GM19025 (cell line): Measurements from ENCODE around the gene MX1.

Source experiments
- ATAC-seq: cut with Tn5 transposase; IDR thresholded peaks from one replicate; pipeline ENCODE4 v1.9.1; 2021; ENCODE audit warnings: mild to moderate bottlenecking, low read depth, moderate library complexity; ENCODE audit not compliant: unreplicated experiment

MX1 gene

DNA sequence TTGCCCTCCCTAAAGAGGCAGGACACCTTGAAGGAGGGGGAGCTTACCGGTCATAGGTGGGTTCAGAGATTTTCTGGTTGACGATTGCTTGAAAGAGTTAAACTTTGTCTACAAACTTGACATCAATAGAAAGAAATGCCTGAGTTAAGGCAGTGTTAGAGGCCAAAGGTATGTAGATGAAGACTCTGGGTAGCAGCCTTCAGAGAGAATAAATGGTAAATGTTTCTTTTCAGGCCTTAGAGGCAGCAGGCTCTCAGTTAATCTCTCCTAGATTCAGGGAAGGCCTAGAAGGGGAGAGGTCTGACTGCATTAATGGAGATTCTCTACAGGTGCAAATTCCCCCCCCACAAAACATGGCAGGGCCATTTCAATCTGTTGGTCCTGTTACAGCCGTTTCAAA is 27.7 kb downstream of the MX1 start:
- ATAC-seq, result no peak

DNA sequence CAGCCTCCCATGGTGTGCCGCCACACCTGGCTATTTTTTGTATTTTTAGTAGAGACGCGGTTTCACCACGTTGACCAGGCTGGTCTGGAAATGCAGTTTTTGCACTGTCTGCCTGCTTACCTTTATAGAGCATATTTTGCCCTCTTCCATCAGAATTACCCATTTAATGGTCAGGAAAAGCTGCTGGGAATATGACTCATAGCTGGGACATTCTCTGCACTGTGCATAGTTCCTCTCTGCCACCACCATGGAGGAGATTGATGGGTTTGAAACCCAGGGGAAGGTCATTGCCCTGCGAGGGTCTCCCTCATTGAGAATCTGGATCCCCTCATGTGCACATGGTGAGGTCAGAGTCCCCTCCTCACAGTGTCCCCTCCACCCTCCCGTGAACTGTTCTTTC is 32.1 kb downstream of the MX1 start:
- ATAC-seq, result no peak

DNA sequence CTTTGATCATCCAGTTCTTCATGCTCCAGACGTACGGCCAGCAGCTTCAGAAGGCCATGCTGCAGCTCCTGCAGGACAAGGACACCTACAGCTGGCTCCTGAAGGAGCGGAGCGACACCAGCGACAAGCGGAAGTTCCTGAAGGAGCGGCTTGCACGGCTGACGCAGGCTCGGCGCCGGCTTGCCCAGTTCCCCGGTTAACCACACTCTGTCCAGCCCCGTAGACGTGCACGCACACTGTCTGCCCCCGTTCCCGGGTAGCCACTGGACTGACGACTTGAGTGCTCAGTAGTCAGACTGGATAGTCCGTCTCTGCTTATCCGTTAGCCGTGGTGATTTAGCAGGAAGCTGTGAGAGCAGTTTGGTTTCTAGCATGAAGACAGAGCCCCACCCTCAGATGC is 32.5 kb downstream of the MX1 start:
- ATAC-seq, result no peak

DNA sequence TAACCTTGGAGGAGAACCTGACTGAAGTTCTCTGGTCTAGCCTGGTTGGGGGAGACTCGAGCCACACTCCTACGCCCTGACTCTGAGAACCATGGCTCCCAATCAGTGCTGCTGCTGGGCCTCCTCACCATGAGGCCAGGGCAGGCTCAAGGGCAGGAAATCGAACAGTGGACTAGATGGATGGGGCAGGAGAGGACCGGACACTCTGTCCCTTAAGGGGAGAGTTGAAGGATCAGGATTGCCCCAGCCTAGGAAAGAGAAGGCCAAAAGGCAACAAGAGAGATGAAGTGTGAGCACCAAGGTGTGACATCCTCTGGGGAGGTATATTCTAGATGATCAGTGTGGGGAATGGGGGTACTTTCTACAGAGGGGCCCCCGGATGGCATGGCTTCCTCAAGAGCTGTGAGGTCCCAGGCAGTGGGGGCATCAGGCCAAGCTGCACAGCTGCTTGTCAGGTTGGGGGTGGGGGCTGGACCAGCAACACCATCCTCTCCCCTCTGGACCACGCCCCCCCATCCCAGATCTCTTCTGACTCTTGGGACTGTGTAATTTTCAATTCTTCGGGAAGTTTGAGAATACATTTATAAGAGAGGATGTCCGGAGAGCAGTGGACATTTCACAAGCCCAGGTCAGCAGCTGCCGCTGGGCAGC is 34.0 kb downstream of the MX1 start:
- ATAC-seq, result no peak

DNA sequence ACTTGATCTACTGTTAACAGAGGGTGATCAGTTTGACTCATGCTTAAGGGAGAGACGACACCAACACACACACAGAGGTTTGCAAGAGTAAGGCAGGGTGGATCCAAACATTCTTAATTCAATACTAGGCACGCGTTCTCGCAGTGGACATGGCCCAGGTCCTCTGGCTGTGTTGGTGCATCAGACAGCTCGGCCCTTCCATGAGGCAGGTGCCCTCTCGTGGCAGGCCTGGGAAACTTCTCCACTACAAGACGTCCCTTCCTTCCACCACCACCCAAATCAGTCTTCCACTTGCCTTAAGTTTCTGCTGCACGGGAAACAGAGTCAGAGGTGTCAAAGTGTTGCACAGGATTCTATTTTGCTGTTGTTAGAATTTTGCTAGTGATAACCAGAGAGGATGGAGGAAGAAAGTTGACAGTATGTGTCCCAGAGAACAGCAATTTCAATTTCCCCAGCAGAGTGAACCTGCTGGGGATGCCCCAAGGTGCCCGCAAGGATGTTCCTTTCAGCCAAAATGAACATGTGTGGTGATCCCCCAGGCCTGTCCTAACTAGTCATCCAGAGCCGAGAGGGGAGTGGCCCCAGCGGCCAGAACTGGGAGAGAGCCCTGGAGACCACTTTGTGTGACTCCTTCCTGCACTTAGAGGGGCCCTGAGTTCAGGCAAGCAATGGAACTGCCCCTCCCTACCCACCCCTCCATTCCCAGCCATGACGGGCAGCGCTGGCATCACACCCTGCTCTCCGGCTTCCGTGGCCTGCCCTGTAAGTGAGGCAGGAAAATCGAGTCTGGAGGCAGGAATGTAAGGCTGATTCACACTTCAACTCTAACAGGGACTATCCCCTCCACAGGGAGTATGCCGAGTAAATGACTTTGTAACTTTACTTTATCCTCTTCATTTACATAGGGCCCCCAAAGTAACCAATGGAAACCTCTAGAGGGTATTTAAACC is 34.8 kb downstream of the MX1 start:
- ATAC-seq, result peak; percentile 58

DNA sequence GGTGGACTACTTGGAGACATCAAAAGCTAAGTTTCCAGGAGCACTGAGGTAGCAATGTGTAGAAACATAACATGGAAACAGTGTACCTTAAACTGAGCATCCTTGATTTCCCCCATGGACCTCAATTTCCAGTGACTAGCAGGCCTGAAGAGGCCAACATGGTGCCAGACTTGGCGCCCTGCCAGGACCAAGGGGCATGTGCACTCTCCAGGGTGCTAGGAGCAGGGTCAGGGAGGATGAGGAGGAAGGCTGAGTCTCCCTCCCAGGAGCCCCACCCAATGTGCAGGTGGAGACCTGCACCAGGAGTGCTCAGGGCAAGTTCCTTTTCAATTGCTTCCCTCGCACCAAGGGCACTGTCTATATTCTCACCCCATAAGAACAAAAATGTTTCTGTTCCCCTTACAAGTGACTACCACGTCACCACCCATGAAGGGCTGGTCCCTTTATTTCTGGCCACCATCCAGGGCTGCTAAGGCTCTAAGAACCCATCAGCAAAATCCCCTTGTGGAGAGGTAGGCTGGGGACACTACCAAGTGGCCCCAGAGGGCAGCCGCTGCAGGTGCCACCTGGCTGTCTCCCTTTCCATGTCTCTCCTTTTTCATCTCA is 39.2 kb downstream of the MX1 start:
- no peak for ATAC-seq

DNA sequence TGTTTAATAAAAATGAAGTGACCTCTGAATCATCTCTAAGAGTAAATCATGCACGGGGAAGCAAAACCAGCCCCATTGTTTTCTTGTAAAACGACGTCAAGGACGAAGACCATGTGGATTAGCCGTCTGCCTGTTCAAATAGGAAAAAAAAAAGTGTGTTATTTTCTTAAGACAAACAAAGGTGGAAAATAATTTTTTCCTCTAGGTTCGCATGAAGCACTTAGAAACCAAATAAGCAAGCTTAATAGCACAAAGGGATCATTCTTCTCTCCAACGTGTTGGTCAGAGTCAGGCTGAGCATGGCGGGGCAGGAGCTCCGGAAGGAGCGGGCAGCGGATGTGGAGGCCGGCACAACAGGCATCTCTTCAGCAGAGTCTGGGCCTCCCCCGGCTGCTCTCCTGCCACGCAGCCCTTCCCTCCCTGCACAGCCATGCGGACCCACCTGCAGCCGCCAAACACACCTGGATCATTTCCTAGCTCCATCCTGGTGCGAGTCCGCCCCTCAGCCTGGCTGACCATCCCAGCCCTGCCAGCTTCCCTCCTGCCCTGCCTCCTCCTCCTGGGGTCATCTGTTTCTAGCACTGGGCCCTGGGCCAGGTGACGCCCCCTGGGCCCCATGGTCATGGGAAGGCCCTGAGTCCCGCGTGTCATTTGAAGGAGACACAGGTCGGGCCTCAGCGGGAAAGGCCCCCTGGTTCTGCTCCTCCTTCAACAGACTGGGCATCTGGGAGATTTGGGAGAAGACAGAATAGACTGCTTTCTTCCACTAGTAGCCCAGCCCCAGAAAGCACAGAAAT is 40.2 kb downstream of the MX1 start:
- no peak for ATAC-seq

DNA sequence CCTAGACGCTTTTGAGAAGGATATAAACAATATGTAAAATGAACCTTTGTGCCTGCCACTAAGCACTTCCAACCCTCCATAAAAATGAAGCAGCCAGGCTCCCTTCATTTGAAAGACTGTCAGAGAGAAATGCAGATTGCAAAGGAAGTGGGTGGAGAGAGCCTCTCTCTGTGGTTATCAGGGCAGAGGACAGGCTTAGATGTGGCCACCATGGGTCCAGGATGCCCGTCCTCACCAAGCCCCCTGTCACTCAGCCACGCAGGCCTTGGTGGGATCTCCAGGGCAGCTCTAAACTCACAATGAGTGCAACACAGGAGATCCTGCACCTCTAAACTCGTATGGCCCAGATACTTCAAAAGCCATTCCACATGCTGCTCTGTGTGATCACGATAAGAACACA is 44.0 kb downstream of the MX1 start:
- ATAC-seq, result no peak

DNA sequence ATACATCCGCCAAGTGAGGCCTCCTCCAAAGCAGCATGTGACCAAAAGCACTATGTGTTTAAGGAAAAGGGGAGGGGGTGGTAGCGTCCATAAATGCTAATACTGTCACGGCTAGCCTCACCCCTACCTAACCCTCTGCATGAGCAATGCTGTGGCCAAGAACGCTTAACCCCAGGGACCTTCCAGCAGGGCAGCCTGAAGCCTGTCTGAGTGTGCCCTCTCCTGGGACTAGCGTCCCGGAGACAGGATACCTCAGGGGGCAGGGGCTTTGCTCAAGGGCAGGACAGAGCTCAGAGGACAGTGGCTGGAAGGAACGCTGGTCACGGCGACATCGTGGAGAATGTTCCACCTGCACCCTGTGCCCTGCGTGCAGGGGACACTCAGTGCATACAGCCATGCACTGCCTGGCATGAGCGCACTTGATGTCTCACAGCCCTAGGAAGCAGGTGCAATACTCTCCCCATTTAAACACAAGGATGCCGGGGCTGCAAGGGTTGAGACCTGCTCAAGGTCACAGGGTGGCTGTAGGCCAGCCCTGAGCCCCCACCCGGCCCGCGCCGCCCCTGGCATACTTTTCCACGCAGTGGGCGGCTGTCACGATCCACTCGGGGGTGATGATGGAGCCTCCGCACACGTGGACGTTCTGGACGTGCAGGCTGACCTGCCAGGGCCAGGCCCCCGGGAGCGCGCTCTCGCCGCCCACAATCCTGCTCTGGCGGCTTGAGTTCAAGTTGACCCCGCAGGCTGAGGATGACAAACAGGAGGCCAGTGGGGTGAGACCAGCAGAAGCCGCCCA is 46.9 kb downstream of the MX1 start:
- ATAC-seq, result no peak

DNA sequence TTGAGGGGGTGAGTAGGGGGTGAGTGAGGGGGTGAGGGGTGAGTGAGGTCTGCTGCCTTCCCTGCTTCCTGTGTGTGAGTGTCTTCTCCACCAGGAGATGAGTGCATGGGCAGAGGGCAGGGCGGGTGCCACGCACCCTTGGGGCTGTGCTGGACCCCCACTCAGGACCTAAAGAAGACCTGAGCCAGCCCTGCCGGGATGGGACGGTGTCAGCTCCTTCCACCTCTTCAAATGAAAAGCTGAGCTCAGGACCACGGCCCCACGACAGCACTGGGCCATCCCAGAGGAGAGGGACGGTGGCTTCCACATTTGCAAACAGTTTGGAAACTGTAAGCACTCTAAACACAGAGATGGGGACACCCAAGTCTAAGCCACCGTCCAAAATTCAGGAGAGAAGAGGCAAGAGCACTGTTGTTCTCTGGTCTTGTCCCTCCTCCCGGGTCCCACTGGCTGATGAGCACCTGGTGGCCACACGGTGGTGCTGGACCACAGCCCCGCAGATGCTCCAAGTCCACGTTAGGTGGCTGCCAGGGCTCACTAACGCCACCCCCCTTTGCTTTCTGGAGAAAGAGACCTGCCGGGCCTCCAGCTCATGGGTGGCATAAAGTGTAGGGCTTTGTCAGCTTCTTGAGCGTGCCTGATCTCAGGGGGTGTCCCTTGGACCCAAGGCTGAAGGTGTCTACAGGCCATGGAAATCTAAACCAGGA is 49.8 kb downstream of the MX1 start:
- no peak for ATAC-seq

DNA sequence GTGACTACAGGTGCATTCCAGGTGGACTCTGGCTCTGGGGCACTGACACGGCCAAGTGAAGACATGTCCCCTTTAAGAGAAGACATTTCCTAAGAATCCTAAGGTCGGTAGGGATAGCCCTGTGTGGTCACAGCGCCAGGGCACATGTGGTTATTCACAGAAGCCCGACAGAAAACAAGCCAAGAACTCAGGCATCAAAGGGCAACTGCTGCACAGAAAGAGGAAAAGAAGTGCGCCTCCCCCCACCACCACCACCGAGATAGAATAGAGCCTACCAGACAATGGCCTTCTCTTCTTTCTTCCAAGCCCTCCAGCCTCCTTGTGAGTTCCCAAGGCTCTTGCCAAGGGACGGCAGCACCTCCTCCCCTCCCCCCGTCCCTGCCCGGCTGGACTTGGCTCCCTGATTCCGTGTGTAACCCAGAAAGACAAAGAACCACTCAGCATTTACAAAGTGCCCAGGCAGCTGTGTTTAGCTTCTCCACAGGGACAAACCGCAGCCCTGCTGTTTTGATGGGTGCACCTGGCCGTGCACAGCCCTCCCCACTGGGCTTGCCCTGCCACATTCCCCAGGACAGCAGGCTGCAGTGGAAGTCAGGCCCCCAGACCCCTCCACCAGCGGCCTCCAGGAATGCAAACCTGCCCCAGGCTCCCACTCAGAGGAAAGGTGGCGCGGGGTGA is 51.7 kb downstream of the MX1 start:
- ATAC-seq, result no peak

DNA sequence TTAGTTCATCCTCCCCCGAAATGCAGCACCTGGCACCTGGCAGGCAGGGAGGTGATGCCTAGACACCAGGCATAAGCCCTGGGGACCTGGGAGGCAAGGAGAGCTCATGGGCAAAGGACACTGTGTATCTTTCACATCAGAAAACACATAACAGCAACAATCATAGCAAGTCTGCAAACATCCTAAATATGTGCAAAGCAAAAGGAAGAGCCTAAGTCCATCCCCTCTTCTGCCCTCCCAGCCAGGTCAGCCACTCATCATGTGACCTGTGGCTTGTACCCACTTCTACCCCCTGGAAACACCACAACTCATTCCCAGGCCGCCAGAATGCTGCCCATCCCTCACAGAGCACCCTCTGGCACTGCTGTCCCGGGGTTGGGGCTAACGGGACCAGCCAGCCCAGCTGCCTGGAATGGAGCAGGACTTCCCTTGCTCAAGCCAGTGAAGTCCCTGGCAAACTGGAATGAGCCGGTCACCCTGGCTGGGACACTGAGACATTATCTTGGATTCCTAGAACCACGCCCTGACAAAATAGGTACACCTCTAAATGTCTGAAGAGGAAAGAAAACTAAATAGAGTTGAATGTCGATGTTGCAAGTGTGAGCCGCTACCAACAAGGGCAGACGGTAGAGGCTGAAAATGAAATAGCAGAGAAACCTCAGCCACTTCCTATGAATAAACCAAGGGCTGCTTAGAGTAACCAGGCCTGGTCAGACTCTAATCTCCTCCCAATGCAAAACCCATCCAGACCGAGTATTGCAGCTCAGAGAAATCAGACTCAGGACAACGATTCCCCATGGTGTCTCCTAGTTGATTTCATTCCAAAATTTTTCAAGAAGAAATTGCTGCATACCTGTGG is 52.5 kb downstream of the MX1 start:
- ATAC-seq, result no peak

DNA sequence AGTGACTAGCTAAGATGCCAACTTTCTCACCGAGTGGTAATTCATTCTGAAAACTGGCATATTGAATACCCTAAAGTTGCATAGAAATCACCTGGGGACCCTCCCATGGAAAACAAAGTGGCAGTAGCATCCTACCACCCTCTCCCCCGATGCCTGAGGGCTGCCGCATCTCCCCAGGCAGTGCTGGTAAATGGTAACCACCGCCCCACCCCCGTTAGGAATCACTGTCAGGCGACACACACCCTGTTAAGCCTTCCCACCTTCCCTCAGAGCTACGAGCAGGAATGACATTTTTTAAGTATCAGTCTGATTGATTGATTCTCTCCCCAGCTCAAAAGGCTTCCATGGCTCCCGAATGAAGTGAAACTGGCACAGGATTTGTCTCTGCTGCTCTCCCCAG is 53.6 kb downstream of the MX1 start:
- no peak for ATAC-seq

DNA sequence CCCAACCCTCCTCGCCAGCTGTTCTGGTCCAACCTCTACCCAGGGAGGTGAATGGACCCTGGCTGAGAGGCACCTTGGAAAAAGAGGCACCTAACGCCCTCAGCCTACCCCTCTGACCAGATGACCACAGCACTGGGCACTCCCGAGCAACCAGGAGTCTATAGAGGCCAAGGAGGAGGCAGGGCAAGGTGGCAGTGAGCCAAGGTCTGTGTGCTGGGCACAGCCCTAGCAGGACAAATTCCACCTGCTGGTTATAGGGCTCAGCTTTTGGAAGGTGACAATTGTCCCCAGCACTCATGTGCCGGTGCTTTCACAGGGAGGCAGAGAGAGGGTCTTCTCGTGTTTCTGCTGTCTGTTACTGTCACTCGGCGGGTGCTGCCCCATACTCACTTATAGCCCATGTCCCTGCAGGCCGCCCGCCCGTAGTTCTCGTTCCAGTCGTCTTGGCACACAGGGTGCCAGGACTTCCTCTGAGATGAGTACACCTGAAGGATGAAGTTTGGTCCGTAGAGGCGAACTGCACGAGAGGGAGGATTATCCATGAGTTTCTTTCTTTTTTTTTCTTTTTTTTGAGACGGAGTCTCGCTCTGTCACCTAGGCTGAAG is 54.1 kb downstream of the MX1 start:
- no peak for ATAC-seq

DNA sequence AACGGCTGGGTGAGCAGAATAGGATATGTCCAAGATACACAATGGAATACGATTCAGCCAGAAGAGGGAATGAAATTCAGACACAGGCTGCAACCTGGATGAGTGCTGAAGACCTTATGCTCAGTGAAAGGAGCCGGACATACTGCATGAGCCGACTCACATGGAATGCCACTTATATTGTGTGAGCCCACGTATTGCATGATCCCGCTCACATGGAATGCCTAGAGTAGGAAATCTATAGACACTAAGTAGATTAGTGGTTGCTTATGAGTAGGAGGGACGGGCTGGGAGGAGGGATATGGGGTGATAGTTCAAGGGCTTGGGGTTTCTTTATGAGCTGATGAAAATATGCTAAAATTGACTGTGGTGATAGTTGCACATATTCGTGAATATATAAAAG is 55.2 kb downstream of the MX1 start:
- ATAC-seq, result no peak

DNA sequence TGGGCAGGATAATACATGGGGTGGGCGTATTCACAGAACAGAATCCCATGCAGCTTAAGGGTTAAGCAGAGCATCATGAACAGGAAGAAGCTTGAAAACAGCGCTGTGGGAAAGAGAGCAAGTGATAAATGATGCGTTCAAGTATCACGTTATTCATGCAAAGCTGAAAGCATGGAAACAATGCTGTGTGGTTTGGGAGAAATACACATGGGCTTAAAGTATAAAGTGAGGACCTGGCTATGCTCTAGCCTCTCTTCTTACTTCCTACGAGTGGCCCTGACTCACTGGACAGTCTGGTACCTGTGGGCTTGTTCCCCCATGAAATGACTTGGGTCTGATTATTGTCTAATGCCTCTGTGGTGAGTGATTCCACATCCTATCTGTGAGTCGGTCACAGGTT is 56.3 kb downstream of the MX1 start:
- ATAC-seq, result no peak

DNA sequence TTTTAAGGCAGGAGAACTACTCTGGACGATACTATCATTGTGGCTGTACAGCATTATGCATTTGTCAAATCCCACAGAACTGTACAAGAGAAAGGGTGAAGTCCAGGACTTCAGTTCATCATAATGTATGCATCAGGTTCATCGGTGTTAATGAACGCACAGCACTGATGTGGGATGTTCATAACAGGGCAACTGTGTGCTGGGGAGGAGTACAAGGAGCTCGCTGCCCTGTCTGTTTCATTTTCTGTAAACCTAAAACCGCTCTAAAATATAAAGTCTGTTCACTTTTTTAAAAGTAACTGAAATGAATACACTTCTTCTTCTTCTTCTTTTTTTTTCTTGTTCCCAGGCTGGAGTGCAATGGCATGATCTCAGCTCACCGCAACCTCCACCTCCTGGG is 56.9 kb downstream of the MX1 start:
- ATAC-seq, result no peak

DNA sequence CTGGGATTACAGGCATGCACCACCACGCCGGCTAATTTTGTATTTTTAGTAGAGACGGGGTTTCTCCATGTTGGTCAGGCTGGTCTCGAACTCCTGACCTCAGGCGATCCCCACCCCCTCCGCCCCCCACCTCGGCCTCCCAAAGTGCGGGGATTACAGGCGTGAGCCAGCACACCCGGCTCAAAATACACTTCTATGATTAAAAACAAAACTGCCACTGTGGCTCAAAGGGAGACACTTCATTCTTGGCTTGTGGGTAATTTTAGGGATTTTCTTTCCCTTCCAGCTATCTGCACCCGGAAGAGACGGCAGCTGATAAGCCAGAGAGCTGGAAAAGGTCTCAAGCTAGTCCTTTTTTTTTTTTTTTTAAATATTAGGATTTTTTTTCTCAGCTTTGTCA is 57.4 kb downstream of the MX1 start:
- ATAC-seq, result no peak
